ENCODE data around the gene L3MBTL2.

Gene L3MBTL2

DNA sequence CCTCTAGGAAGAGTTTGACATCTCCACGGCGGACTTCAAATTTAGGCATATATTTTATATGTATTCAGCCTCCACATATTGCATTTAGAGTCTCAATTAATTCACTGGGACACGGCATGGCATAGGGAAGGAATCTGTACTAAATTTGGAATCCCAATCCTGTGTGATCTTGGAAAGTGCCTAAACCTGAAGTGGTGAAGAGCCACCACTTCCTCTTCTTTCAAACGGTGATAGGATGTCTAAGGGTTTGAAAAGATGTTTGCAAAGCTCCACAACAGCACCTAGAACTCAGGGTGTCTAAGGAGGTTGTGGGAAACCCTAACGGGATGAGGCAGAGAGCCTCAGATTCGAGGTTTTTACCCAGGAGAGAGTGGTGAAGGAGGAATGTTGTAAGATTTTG is 1.0 kb upstream of the L3MBTL2 start:
- H3K4me2 ChIP-seq = no peak overlapping the region
- H3K9me3 ChIP-seq = no peaks in the 10 kb centered on the region
- no peak overlapping the region for H3K4me3 ChIP-seq
- peaks cover 12% of the 10 kb centered on the region for H3K4me1 ChIP-seq
- no peak overlapping the region for H3K9ac ChIP-seq
- no peaks in the 10 kb centered on the region for H4K20me1 ChIP-seq
- TF ChIP-seq Cebpa-rat (IDR thresholded peaks at IDR 0.05) = no peak
- H3K27me3 ChIP-seq = no peaks in the 10 kb centered on the region
- no peak overlapping the region for H3K27ac ChIP-seq
- no peaks in the 10 kb centered on the region for H3K36me3 ChIP-seq

DNA sequence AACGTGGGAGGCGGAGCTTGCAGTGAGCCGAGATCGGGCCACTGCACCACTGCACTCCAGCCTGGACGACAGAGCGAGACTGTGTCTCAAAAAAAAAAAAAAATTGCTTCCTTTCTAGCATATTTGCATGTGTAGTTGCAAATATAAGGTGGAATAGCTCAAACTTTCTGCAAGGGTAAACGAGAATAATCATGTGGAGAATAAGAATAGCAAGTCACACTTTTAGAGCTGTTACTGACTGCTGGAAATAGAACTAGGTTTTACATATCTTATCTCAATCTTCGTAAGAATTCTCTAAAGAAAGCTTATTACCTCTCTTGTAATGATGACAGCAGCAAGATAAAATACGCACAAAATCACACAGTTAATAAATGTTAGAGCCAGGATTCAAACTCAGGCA is 1.6 kb downstream of the L3MBTL2 start:
- Histone ChIP-seq H3K4me3 (no peak overlapping the region), H3K27me3 (no peaks in the 10 kb centered on the region), H3K9ac (no peak overlapping the region), H3K9me3 (no peaks in the 10 kb centered on the region), H3K36me3 (peaks cover 20% of the 10 kb centered on the region), H3K4me1 (peaks cover 12% of the 10 kb centered on the region), H4K20me1 (no peaks in the 10 kb centered on the region), H3K27ac (no peak overlapping the region), H3K4me2 (no peak overlapping the region)
- no peak for TF ChIP-seq Cebpa-rat (IDR thresholded peaks at IDR 0.05)

DNA sequence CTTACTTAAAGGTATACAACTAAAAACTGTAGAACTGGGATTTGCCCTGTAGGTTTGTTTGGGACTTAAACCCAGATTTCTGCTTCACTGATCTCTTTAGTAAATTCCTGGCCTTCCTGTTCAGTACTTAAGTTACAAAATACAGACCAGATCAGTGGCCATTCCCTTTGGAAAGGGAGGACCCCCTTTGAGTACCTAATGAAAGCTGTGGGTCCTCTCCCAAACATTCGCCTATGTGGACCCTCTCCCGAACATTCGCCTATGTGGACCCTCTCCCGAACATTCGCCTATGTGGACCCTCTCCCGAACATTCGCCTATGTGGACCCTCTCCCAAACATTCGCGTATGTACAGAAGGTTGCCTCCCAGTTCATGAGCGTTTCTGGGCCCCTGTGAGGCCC is 10.3 kb downstream of the L3MBTL2 start:
- Histone ChIP-seq H4K20me1 (no peaks in the 10 kb centered on the region), H3K4me3 (no peak overlapping the region), H3K4me1 (peaks cover 24% of the 10 kb centered on the region), H3K9ac (no peak overlapping the region), H3K4me2 (no peak overlapping the region), H3K27me3 (no peaks in the 10 kb centered on the region), H3K36me3 (peaks cover 76% of the 10 kb centered on the region), H3K27ac (no peak overlapping the region), H3K9me3 (peaks cover 34% of the 10 kb centered on the region)
- TF ChIP-seq Cebpa-rat (IDR thresholded peaks at IDR 0.05) = no peak

DNA sequence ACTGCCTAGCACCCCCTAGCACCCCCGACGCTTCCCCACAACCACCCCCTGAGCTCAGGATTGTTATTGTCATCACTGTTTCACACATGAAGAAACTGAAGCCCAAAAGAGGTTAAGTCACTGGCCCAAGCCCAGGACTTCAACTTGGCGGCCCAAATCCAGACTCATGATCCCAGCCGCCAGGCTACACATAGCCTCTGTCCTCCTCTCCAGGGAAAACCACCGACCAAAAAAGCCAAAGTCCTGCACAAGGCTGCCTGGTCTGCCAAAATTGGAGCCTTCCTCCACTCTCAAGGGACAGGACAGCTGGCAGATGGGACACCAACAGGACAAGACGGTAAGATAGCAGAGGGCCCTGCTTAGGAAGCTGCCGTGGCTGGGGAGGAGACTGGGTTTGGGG is 10.8 kb downstream of the L3MBTL2 start:
- H3K27me3 ChIP-seq = no peaks in the 10 kb centered on the region
- TF ChIP-seq Cebpa-rat (IDR thresholded peaks at IDR 0.05) = no peak
- H3K9me3 ChIP-seq = peaks cover 34% of the 10 kb centered on the region
- no peak overlapping the region for H3K9ac ChIP-seq
- H3K36me3 ChIP-seq = peaks cover 76% of the 10 kb centered on the region
- H3K4me3 ChIP-seq = no peak overlapping the region
- H3K4me1 ChIP-seq = peaks cover 24% of the 10 kb centered on the region
- peak overlapping the region; percentile 24; the same call in 1 of the 2 replicates for H3K4me2 ChIP-seq
- no peak overlapping the region for H3K27ac ChIP-seq
- no peaks in the 10 kb centered on the region for H4K20me1 ChIP-seq

DNA sequence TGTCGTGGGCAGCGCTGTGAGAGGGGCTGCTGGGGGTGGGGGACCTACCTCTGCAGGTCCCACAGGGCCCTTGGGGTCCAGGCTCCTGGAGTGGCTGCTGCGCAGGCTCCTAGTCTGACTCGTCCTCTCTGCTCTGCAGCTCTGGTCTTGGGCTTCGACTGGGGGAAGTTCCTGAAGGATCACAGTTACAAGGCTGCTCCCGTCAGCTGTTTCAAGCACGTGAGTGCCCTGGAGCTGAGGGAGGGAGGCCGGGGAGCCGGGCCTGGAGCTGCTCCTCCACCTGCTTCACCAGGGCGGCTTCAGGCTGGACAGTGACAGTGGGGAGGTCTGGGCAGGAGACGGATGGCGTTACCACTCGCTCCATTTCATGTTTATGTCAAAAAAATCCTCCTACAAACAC is 11.9 kb downstream of the L3MBTL2 start:
- Histone ChIP-seq H3K9ac (peak overlapping the region; percentile 61), H3K36me3 (peaks cover 80% of the 10 kb centered on the region), H3K4me3 (peak overlapping the region; percentile 3; the same call in 1 of the 2 replicates), H3K27ac (peak overlapping the region; percentile 78), H4K20me1 (no peaks in the 10 kb centered on the region), H3K4me1 (peaks cover 24% of the 10 kb centered on the region), H3K27me3 (no peaks in the 10 kb centered on the region), H3K4me2 (peak overlapping the region; percentile 79), H3K9me3 (peaks cover 34% of the 10 kb centered on the region)
- no peak for TF ChIP-seq Cebpa-rat (IDR thresholded peaks at IDR 0.05)

DNA sequence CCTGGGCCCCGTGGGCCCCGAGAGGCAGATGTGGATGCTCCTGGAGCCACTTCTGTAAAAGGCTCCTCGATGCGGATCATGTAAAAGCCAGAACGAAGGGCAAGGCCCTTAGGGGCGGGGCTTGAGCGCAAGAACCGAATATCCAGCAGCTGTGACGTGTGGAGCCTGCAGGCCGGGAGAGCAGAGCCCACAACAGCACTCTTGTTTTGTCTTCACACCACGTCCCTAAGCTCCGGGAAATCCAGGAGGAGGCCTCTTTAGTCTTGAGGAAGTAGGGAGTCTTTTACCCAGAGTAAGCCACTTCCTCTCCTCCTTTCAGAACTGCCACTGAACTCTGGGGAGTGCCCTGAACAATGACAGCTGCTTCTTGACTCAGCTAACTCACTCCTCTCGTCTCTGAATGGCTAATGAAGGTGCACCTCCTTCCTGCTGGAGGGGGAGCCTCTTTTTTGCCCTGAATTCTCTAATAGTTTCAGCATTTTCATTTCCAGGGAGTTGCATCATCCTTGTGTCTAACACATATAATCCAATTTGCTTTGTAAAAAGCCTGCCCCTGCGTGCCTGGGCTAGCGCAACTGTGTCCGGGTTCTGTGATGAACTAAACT is 12.5 kb downstream of the L3MBTL2 start:
- H3K27ac ChIP-seq = peak overlapping the region; percentile 78
- peak overlapping the region; percentile 79 for H3K4me2 ChIP-seq

DNA sequence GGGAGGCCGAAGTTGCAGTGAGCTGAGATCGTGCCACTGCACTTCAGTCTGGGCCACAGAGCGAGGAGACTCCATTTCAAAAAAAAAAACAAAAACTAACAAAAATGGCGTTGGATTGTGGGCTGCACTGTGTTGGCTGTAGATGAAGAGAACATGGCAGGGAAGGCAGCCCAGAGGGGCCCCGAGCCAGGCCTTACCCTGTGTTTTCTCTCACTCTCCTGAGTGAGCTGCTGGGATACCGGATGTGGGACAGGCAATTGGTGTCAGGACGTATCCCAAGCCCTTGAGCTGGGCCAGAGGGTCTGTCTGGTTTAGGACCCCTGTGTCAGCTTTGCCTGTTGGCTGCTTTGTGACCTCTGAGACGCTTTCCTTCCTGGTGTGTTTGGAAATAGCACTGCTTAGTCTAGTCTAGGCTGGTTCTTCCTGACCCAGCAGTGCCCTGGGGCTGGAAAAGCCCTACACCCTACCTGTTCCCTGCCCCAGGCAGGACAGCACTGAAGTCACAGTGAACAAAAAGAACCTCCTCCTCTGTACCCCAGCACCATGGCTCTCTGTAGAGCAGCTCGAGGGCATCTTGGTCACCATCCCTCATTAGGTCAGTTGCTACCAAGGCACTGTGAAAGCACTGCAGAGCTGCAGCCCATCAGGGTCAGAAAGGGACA is 17.9 kb downstream of the L3MBTL2 start:
- Histone ChIP-seq H3K4me2 (no peak overlapping the region), H3K9me3 (no peaks in the 10 kb centered on the region), H4K20me1 (no peaks in the 10 kb centered on the region), H3K27ac (no peak overlapping the region), H3K36me3 (peaks cover 95% of the 10 kb centered on the region), H3K27me3 (no peaks in the 10 kb centered on the region), H3K4me3 (no peak overlapping the region), H3K9ac (no peak overlapping the region), H3K4me1 (peaks cover 3% of the 10 kb centered on the region)
- no peak for TF ChIP-seq Cebpa-rat (IDR thresholded peaks at IDR 0.05)

More for the DNA sequence above, 12.5 kb downstream of the L3MBTL2 start:
- H3K4me3 ChIP-seq = peak overlapping the region; percentile 3
- H3K4me1 ChIP-seq = peaks cover 24% of the 10 kb centered on the region
- H4K20me1 ChIP-seq = no peaks in the 10 kb centered on the region
- H3K9me3 ChIP-seq = peaks cover 34% of the 10 kb centered on the region
- no peaks in the 10 kb centered on the region for H3K27me3 ChIP-seq
- peak overlapping the region; percentile 61 for H3K9ac ChIP-seq
- no peak for TF ChIP-seq Cebpa-rat (IDR thresholded peaks at IDR 0.05)
- H3K36me3 ChIP-seq = peaks cover 81% of the 10 kb centered on the region

DNA sequence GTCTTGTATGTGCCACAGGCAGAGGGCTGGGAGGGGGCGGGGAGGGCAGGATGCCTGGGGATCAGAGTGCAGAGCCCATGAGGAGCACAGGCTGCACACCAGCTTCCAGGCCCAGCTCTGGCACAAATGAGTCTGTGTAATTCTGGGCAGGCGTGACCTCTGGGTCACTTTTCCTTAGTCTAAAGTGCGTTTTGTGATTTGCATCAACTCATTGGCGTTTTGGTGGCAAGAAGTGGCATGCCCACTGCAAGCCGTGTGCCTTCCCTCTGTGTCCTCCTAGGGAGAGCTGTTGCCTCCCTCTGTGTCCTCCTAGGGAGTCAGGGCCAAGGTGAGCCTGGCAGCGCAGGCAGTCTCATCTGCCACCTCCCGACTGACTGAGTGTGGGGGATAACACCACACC is 18.4 kb downstream of the L3MBTL2 start:
- Histone ChIP-seq H3K36me3 (peaks cover 99% of the 10 kb centered on the region), H3K4me1 (no peaks in the 10 kb centered on the region), H3K9ac (no peak overlapping the region), H3K27ac (no peak overlapping the region), H3K27me3 (no peaks in the 10 kb centered on the region), H3K9me3 (no peaks in the 10 kb centered on the region), H4K20me1 (no peaks in the 10 kb centered on the region), H3K4me3 (no peak overlapping the region), H3K4me2 (no peak overlapping the region)
- TF ChIP-seq Cebpa-rat (IDR thresholded peaks at IDR 0.05) = no peak

DNA sequence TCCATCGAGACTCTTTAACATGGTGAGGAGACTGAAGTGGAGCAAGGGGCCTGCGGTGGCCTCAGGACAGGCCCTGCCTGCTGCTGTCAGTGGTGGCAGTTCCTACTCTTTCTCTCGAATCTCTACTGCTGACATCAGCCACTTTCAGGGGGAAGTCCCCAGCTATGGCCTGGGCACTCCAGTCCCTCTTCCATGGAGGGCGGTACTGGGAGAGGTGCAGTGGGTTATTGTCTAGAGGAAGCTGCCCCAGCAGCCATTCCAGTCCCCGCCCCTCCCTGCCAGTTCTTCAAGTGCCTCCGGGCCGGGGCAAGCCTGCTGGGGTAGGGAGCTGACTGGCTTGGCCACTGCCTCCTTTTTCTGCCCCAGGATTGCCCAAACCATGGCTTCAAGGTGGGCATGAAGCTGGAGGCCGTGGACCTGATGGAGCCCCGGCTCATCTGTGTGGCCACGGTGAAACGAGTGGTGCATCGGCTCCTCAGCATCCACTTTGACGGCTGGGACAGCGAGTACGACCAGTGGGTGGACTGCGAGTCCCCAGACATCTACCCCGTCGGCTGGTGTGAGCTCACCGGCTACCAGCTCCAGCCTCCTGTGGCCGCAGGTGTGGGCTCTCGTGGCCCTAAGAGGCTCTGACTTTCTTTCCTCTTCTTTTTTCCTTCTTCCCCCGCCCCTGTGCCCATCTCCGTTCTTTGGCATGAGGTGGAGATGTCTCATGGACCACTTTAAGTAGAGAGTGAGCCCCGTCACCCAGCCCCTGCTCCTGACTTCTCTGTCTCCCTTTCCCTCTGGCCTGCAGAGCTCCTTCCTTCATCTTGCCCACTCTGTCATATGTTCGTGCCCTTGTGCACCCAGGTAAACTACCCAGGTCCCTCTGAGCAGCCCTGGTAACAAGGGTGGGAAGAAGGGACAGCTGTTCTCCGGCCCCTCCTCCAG is 21.9 kb downstream of the L3MBTL2 start:
- H3K4me1 ChIP-seq = peaks cover 8% of the 10 kb centered on the region; the same call in 1 of the 2 replicates
- H3K36me3 ChIP-seq = peaks cover 90% of the 10 kb centered on the region
- H3K4me2 ChIP-seq = no peak overlapping the region
- H3K4me3 ChIP-seq = no peak overlapping the region
- no peak overlapping the region for H3K9ac ChIP-seq
- H4K20me1 ChIP-seq = no peaks in the 10 kb centered on the region
- H3K27me3 ChIP-seq = no peaks in the 10 kb centered on the region
- TF ChIP-seq Cebpa-rat (IDR thresholded peaks at IDR 0.05) = no peak
- H3K27ac ChIP-seq = no peak overlapping the region
- H3K9me3 ChIP-seq = no peaks in the 10 kb centered on the region

DNA sequence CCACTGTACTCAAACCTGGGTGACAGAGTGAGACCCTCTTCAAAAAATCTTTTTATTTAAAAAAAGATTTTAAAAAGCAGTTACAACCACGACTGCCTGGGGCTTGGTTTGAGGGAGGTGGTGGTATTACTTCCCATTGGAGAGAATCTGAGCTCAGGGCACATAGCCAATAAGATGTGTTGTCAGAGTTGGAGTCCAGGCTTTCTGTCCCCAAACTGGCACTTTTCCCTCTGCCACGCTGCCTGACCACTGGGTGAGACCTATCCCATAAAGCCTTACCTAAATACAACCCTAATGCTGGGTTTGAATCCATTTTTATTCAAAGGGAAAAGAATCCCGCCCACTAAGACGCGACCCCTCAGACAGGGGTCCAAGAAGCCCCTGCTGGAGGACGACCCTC is 24.1 kb downstream of the L3MBTL2 start:
- no peak overlapping the region for H3K27ac ChIP-seq
- H3K4me3 ChIP-seq = no peak overlapping the region
- no peak overlapping the region for H3K9ac ChIP-seq
- peaks cover 8% of the 10 kb centered on the region; the same call in 1 of the 2 replicates for H3K4me1 ChIP-seq
- no peak for TF ChIP-seq Cebpa-rat (IDR thresholded peaks at IDR 0.05)
- H3K27me3 ChIP-seq = no peaks in the 10 kb centered on the region
- peaks cover 67% of the 10 kb centered on the region for H3K36me3 ChIP-seq
- no peaks in the 10 kb centered on the region for H3K9me3 ChIP-seq
- H3K4me2 ChIP-seq = no peak overlapping the region
- no peaks in the 10 kb centered on the region for H4K20me1 ChIP-seq
